ENCODE results near the gene PSG1.
"Not testable (repeated sequence)": the region's sequence is repeated elsewhere in the genome, so short reads cannot be mapped to it uniquely, and the experiment has no call there.

DNA sequence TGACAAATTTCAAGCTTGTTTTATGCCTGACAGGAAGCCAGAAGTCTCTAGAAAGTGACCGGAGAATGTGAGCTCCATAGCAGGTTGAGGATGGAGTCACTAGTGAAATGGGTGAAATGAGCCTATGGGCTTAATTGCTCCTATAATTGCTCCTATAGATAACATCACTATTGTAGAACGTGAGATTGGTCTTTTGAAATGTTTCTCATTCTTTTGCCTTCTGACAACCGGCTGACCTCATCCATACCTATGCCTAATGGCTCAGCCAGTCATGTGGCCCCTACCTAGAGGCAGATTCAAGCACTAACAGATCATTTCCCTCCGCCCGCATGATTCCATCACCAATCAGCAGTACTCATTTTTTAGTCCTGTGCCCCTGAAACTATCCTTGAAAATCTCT, 34.0 kb upstream of the PSG1 start:
- TF ChIP-seq EZH2 (IDR thresholded peaks at IDR 0.05; ENCODE audit: low read depth, unreplicated experiment); CTCF (conservative IDR thresholded peaks at IDR 0.05; ENCODE audit: low read depth in 2 of 2); NANOG (IDR thresholded peaks at IDR 0.05; ENCODE audit: borderline replicate concordance); POLR2AphosphoS5 (IDR thresholded peaks at IDR 0.05; ENCODE audit: low read depth); ZNF114 (CRISPR knock-in tag; IDR thresholded peaks at IDR 0.05); STAT1 (IDR thresholded peaks at IDR 0.05; ENCODE audit: unreplicated experiment): not testable (repeated sequence)
- TF ChIP-seq, protein P1, sequence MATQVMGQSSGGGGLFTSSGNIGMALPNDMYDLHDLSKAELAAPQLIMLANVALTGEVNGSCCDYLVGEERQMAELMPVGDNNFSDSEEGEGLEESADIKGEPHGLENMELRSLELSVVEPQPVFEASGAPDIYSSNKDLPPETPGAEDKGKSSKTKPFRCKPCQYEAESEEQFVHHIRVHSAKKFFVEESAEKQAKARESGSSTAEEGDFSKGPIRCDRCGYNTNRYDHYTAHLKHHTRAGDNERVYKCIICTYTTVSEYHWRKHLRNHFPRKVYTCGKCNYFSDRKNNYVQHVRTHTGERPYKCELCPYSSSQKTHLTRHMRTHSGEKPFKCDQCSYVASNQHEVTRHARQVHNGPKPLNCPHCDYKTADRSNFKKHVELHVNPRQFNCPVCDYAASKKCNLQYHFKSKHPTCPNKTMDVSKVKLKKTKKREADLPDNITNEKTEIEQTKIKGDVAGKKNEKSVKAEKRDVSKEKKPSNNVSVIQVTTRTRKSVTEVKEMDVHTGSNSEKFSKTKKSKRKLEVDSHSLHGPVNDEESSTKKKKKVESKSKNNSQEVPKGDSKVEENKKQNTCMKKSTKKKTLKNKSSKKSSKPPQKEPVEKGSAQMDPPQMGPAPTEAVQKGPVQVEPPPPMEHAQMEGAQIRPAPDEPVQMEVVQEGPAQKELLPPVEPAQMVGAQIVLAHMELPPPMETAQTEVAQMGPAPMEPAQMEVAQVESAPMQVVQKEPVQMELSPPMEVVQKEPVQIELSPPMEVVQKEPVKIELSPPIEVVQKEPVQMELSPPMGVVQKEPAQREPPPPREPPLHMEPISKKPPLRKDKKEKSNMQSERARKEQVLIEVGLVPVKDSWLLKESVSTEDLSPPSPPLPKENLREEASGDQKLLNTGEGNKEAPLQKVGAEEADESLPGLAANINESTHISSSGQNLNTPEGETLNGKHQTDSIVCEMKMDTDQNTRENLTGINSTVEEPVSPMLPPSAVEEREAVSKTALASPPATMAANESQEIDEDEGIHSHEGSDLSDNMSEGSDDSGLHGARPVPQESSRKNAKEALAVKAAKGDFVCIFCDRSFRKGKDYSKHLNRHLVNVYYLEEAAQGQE (IDR thresholded peaks at IDR 0.05; ENCODE audit: unreplicated experiment) = not testable (repeated sequence)
